Liver (tissue), 3 donors: ENCODE measurements around the gene OFD1.

Experiments used
- ATF3 ChIP-seq: IDR thresholded peaks from 2 replicates; pipeline ENCODE4 v1.6.1; 2016; ENCODE audit warnings: antibody characterized with exemption
- GABPA ChIP-seq, 2 donors: IDR thresholded peaks in 1 of 2; conservative IDR thresholded peaks in 1 of 2; 2 replicates each; pipeline ENCODE4 v1.6.1; 2016; ENCODE audit warnings: antibody characterized with exemption in 2 of 2, mild to moderate bottlenecking in 1 of 2, moderate library complexity in 1 of 2
- JUND ChIP-seq, 2 donors: IDR thresholded peaks; 2 replicates each; pipeline ENCODE4 v1.6.1; 2016; ENCODE audit warnings: antibody characterized with exemption in 2 of 2
- RXRA ChIP-seq, 2 donors: IDR thresholded peaks; 2 replicates each; pipeline ENCODE4 v1.6.1; 2017 to 2018; ENCODE audit warnings: antibody characterized with exemption in 2 of 2, mild to moderate bottlenecking in 1 of 2
- TAF1 ChIP-seq: conservative IDR thresholded peaks from 2 replicates; pipeline ENCODE4 v1.6.1; 2016; ENCODE audit warnings: antibody characterized with exemption, mild to moderate bottlenecking
- YY1 ChIP-seq: IDR thresholded peaks from 2 replicates; pipeline ENCODE4 v1.6.1; 2016; ENCODE audit warnings: antibody characterized with exemption, mild to moderate bottlenecking
- ZBTB33 ChIP-seq: IDR thresholded peaks from 2 replicates; pipeline ENCODE4 v1.6.1; 2016; ENCODE audit warnings: antibody characterized with exemption
- TF ChIP-seq, protein P1 (sequence below): fragments of 150-350 bp; IDR thresholded peaks from 2 replicates; pipeline ENCODE4 v1.5.1; 2017; ENCODE audit warnings: improper control_type of control experiment, low read depth, low read length; ENCODE audit not compliant: missing input control
- TF ChIP-seq, protein P2 (sequence below): IDR thresholded peaks from 2 replicates; pipeline ENCODE4 v1.6.1; 2016; ENCODE audit warnings: antibody characterized with exemption, mild to moderate bottlenecking
- donor health status: healthy.
- donor health status: healthy.

DNA sequence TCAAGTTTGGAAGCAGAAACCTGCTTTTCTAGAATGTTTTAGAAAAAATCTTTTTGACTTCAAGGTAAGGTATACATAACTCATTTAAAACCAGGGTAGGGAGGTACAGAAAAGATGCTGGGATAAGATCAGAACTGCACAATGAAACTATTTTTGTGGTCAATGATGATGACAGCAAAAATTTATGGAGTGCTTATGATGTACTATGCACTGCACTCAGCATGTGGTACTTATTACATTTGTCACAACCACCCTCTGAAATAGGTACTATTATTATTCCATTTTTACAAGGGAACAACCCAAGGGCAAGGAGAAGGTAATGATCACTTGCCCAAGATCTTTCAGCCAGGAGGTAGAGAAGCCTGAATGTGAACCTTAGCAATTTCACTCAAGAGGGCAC lies 74.3 kb downstream of the OFD1 start:
- no peak for TF ChIP-seq ZBTB33
- TF ChIP-seq, protein P1, sequence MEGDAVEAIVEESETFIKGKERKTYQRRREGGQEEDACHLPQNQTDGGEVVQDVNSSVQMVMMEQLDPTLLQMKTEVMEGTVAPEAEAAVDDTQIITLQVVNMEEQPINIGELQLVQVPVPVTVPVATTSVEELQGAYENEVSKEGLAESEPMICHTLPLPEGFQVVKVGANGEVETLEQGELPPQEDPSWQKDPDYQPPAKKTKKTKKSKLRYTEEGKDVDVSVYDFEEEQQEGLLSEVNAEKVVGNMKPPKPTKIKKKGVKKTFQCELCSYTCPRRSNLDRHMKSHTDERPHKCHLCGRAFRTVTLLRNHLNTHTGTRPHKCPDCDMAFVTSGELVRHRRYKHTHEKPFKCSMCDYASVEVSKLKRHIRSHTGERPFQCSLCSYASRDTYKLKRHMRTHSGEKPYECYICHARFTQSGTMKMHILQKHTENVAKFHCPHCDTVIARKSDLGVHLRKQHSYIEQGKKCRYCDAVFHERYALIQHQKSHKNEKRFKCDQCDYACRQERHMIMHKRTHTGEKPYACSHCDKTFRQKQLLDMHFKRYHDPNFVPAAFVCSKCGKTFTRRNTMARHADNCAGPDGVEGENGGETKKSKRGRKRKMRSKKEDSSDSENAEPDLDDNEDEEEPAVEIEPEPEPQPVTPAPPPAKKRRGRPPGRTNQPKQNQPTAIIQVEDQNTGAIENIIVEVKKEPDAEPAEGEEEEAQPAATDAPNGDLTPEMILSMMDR: no peak
- TF ChIP-seq TAF1: no peak
- TF ChIP-seq ATF3: no peak
- TF ChIP-seq RXRA (IDR thresholded peaks at IDR 0.05): no peak
- TF ChIP-seq GABPA (IDR thresholded peaks at IDR 0.05 in 1 of 2, conservative IDR thresholded peaks at IDR 0.05 in 1 of 2): no peak
- no peak for TF ChIP-seq JUND (IDR thresholded peaks at IDR 0.05)
- TF ChIP-seq YY1: no peak
- TF ChIP-seq, protein P2, sequence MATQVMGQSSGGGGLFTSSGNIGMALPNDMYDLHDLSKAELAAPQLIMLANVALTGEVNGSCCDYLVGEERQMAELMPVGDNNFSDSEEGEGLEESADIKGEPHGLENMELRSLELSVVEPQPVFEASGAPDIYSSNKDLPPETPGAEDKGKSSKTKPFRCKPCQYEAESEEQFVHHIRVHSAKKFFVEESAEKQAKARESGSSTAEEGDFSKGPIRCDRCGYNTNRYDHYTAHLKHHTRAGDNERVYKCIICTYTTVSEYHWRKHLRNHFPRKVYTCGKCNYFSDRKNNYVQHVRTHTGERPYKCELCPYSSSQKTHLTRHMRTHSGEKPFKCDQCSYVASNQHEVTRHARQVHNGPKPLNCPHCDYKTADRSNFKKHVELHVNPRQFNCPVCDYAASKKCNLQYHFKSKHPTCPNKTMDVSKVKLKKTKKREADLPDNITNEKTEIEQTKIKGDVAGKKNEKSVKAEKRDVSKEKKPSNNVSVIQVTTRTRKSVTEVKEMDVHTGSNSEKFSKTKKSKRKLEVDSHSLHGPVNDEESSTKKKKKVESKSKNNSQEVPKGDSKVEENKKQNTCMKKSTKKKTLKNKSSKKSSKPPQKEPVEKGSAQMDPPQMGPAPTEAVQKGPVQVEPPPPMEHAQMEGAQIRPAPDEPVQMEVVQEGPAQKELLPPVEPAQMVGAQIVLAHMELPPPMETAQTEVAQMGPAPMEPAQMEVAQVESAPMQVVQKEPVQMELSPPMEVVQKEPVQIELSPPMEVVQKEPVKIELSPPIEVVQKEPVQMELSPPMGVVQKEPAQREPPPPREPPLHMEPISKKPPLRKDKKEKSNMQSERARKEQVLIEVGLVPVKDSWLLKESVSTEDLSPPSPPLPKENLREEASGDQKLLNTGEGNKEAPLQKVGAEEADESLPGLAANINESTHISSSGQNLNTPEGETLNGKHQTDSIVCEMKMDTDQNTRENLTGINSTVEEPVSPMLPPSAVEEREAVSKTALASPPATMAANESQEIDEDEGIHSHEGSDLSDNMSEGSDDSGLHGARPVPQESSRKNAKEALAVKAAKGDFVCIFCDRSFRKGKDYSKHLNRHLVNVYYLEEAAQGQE: no peak
